IPS-18c (cell line): ENCODE results near the gene CECR2.
"Not testable (repeated sequence)": the region's sequence is repeated elsewhere in the genome, so short reads cannot be mapped to it uniquely, and the experiment has no call there.

Experiments used
- H3K4me3 ChIP-seq: 2 replicates; pipeline ENCODE4 v1.7.0; 2013; ENCODE audit warnings: low read depth, mild to moderate bottlenecking, low read length, moderate library complexity; ENCODE audit not compliant: insufficient read depth
- H3K9me3 ChIP-seq: one replicate; pipeline ENCODE4 v1.6.1; 2013; ENCODE audit warnings: mild to moderate bottlenecking, low read length, moderate library complexity; ENCODE audit not compliant: control insufficient read depth, insufficient read depth

The CECR2 gene

DNA sequence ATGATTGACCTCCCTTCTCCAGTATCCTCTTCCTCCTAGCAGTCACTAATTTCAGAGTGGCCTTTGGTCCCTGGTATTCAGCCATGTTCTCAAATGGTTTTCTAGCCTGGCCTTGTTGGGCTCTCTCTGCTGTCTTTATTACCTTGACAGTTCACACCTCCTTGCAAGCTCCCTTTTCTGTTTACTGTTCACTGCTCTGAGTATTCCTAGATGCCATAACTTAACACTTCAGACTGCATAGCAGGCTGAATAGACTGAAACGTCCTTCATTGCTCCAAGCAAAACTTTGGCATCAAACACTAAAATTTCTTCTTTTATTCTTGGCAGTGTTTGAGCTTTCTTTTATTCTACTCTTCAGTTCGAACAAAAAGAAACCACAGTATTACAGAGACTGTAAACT, 144.4 kb downstream of the CECR2 start:
- Histone ChIP-seq H3K4me3 (no peak overlapping the region), H3K9me3 (peaks cover 2% of the 10 kb centered on the region)

DNA sequence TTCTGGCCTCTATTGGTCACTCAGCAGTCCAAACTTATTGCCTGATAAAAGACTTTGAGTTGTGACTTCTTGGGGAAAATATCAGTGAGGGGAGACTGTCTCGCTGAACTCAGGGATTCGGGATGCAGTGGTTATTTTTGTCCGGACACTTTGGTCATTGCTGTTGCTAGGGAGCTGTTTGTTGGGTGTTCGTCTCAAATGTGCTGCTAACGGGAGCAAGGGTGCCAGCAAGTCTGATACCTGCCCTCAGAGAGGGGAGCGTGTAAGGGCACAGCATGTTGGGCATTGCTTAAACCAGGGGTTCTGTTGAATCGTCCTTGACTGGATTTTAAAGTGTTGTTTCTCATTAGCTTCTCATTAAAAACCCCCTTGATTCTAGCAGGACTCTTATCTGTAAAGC, 144.8 kb downstream of the CECR2 start:
- H3K4me3 ChIP-seq, result no peak overlapping the region
- peaks cover 2% of the 10 kb centered on the region for H3K9me3 ChIP-seq

DNA sequence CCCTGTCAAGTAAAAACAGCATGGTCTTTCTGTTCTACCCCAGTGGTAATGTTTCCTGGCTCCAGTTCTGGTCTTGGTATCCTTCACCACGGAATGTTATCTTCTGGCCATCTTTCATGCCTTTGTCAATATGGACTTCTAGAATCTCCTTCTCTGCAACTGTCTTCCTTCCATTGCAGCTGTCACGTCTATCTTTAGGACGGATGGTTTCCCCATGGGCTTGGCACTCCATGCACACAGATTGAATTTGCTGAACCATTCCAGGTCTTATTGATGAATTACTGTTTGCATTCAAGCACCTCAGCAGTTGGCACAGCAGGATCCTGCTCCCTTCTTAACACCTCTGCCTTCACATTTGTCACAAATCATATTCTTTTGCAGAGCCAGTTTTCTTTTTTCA, 149.1 kb downstream of the CECR2 start:
- H3K9me3 ChIP-seq, result no peaks in the 10 kb centered on the region
- no peak overlapping the region for H3K4me3 ChIP-seq

DNA sequence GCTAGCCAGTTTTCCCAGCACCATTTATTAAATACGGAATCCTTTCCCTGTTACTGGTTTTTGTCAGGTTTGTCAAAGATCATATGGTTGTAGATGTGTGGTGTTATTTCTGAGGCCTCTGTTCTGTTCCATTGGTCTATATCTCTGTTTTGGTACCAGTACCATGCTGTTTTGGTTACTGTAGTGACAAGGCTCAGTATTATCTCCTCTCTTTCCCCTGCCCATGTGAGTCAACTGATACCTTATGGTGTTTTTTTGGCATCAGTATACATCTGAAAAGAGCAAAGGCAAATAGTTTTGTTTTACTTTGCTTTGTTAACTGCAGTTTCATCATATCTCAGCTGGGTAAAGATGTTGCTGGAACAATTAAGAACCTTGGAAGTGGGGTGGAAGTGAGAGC, 152.7 kb downstream of the CECR2 start:
- H3K9me3 ChIP-seq, H3K4me3 ChIP-seq: not testable (repeated sequence)

DNA sequence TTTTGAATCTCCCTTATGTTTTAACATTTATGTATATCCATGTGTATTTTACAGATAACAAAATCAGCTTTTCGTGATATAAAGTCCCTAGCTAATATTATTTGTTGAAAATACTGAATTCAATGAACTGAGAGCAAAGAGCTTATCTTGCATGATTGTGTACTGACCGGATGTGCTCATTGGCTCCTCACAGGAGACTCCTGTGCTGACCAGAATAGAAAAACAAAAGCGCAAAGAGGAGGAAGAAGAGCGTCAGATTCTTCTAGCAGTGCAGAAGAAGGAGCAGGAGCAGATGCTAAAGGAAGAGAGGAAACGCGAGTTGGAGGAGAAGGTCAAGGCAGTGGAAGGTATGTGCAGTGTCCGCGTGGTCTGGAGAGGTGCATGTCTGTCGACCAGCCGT, 154.7 kb downstream of the CECR2 start:
- H3K4me3 ChIP-seq, result no peak overlapping the region
- no peaks in the 10 kb centered on the region for H3K9me3 ChIP-seq

- Histone ChIP-seq H3K9me3 (no peaks in the 10 kb centered on the region), H3K4me3 (no peak overlapping the region)
Measured at GRCh38 chr22:17536269-17536668, 167.0 kb downstream of the CECR2 start.

- no peaks in the 10 kb centered on the region for H3K9me3 ChIP-seq
- no peak overlapping the region for H3K4me3 ChIP-seq
Measured at GRCh38 chr22:17537155-17537554, 167.9 kb downstream of the CECR2 start.

DNA sequence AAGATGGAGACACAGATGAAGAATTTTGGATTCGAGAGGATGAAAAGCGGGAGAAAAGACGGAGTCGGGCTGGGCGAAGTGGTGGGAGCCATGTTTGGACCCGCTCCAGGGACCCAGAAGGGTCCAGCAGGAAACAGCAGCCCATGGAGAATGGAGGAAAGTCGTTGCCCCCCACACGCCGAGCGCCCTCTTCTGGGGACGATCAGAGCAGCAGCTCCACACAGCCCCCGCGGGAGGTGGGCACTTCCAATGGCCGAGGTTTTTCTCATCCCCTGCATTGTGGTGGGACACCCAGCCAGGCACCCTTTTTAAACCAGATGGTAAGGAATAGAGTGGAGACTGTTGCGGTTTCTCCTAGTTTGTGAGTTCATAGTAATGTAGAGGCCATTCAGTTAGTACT, 171.2 kb downstream of the CECR2 start:
- no peak overlapping the region for H3K4me3 ChIP-seq
- H3K9me3 ChIP-seq, result no peaks in the 10 kb centered on the region

DNA sequence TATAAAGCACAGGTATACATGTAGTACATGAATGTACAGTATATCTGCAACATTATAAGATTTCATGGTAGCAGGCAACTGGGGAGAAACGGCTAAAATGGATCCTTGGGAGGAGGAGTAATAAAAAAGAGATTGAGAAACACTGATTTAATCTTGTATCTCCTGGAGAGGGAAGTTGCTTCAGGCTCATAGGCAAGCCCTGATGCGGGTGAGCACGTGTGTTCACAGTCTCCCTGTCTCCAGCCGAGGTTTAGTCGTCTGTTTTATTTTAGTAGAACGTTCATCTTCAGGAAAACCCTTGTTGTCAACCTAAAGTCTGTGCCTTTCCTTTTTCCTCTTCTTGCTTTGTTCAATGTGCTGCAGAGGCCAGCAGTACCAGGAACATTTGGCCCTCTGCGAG, 172.2 kb downstream of the CECR2 start:
- Histone ChIP-seq H3K9me3 (no peaks in the 10 kb centered on the region), H3K4me3 (no peak overlapping the region)

DNA sequence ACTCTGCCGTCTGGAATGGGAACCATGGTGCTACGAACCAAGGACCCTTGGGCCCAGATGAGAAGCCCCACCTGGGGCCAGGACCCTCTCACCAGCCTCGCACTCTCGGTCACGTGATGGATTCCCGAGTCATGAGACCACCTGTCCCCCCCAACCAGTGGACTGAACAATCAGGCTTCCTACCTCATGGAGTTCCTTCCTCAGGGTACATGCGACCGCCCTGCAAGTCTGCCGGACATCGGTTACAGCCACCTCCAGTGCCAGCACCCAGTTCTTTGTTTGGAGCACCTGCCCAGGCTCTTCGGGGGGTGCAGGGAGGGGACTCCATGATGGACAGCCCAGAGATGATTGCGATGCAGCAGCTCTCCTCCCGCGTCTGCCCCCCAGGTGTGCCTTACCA, 173.2 kb downstream of the CECR2 start:
- H3K9me3 ChIP-seq, result no peaks in the 10 kb centered on the region

DNA sequence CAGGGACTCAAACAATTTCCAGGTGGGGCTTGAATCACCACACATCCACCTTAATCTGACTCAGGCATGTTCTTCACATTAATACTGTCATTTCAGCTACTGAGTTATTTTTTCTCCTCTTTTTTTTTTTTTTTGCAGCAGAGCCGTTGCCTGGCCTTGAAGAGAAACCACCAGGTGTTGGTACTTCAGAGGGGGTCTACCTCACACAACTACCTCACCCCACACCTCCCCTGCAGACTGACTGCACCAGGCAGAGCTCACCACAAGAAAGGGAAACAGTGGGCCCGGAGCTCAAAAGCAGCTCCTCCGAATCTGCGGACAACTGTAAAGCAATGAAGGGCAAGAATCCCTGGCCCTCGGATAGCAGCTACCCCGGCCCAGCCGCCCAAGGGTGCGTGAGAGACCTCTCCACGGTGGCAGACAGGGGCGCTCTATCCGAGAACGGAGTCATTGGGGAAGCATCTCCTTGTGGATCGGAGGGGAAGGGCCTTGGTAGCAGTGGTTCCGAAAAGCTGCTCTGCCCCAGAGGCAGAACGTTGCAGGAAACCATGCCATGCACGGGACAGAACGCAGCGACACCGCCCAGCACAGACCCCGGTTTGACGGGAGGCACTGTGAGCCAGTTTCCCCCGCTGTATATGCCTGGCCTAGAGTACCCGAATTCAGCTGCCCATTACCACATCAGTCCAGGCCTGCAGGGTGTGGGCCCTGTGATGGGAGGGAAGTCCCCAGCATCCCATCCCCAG, 178.9 kb downstream of the CECR2 start:
- Histone ChIP-seq H3K9me3 (no peaks in the 10 kb centered on the region), H3K4me3 (no peak overlapping the region; the same call in 1 of the 2 replicates)

More for the DNA sequence above, 173.2 kb downstream of the CECR2 start:
- H3K4me3 ChIP-seq, result no peak overlapping the region

GRCh38 chr22:17548756-17549035, 179.4 kb downstream of the CECR2 start:
- H3K4me3 ChIP-seq, result no peak overlapping the region; the same call in 1 of the 2 replicates
- no peaks in the 10 kb centered on the region for H3K9me3 ChIP-seq

DNA sequence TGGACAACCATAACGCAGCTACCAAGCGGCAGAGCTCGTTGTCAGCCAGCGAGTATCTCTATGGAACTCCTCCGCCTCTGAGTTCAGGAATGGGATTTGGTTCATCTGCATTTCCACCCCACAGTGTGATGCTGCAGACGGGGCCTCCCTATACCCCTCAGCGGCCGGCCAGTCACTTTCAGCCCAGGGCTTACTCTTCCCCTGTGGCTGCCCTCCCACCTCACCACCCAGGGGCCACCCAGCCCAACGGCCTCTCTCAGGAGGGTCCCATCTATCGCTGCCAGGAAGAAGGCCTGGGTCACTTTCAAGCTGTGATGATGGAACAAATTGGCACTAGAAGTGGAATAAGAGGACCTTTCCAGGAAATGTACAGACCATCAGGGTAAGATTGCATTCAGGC, 179.9 kb downstream of the CECR2 start:
- no peaks in the 10 kb centered on the region for H3K9me3 ChIP-seq
- no peak overlapping the region for H3K4me3 ChIP-seq

DNA sequence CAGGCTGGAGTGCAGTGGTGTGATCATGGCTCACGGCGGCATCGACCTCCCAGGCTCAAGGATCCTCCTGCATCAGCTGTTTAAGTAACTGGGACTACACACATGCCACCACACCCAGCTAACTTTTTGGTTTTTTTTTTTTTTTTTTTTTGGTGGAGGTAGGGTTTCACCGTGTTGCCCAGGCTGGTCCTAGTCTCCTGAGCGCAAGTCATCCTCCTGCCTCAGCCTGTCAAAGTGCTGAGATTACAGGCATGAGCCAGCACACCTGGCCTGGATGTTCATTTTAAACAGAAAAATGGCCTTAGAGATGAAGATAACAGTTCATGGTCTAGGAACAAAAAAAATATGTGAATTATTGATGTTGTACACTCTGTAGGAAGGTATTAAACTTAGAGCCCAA, 180.4 kb downstream of the CECR2 start:
- H3K4me3 ChIP-seq, result no peak overlapping the region
- H3K9me3 ChIP-seq, result no peaks in the 10 kb centered on the region

DNA sequence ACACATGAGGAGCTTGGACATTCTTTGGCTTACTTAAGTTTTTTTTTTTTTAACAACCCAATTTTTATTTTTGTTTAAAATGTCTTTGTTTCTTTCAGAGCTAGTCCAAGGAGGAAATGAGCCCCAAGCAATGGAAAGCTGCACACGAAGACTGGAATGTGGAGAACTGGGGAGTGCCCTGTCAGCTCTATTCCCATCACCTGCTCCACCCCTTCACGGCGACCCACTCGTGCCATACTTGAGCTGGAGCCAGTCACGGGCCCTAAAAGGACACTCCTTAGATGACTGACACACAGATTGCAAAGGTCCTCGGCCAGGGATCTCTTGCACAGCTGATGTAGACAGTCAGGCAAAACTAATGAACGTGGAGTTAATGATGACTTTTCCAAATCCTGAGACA, 183.5 kb downstream of the CECR2 start:
- no peak overlapping the region for H3K4me3 ChIP-seq
- peaks cover 2% of the 10 kb centered on the region for H3K9me3 ChIP-seq

GRCh38 chr22:17554814-17555213, 185.6 kb downstream of the CECR2 start:
- peaks cover 2% of the 10 kb centered on the region for H3K9me3 ChIP-seq
- no peak overlapping the region for H3K4me3 ChIP-seq

DNA sequence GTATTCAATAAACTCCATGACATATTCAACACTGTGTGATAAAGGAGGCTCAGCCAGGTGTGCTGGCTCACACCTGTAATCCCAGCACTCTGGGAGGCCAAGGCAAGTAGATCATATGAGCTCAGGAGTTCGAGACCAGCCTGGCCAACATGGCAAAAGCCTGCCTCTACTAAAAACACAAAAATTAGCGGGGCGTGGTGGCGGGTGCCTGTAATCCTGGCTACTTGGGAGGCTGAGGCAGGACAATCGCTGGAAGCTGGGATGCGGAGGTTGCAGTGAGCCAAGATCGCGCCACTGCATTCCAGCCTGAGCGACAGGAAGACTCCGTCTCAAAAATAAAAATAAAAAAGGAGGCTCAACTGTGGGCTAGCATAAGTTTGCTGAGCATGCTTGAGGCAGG, 189.9 kb downstream of the CECR2 start:
- Histone ChIP-seq H3K4me3 (no peak overlapping the region), H3K9me3 (peaks cover 2% of the 10 kb centered on the region)

DNA sequence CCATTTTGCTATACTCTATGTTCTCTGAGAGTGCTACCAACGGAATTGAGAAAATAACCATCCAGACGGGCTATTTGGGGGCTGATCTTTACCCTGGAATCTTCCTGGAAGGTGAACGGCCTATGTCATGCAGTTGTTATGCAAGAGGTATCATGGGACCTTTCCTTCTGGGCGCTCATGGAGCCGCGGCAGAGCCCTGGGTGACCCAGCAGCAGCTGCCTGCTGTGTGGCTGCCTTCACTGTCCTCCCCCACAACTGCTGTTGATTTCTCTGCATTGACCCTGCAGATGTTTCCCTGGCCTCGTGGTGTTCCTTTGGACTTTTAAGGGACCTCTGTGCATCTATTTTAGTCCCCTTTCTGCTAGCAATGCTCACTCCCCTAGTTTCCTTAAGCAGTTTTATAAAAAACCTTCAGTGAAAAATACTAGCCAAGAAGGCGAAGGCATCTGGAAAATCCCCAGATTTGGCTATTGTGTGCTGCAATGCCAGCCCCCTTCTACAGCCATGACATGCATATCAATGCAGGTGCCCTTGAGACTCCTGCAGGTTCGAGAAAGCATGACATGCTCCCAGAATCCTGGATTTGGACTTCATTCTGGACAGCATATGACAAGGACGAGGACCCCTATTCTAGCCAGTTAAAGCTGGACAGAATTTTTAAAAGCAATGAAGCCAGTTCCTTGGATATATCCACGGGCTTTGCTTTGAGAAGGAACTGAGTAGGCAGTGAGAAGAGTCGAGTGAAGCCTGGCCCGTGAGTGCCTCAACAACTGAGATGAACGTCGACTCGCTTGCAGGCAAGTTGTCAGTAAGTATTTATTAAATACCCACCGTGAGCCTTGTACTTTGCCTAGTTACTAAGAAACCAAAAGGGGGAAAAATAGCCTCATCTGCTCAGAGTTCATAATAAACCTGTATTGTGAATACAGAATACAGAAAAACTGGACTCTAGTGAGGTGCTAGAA, 193.9 kb downstream of the CECR2 start, which contains the start of gene SLC25A18:
TSS of gene SLC25A18 (plus strand) at position 593 of the 965 bp plus-strand sequence. CDS start 16,447 bp downstream, outside the sequence.
- Histone ChIP-seq H3K9me3 (no peaks in the 10 kb centered on the region), H3K4me3 (no peak within 1 kb of the TSS)
